SK-N-MC (cell line): ENCODE measurements around the gene PTGER4.

Experiments
- EZH2 ChIP-seq: fragments of 200-600 bp; sonication (generic); IDR thresholded peaks from one replicate; pipeline ENCODE4 v1.6.1; 2017; ENCODE audit warnings: antibody characterized with exemption
- FOXP2 ChIP-seq: optimal IDR thresholded peaks from 2 replicates; pipeline ENCODE3; 2011; ENCODE audit warnings: mild to moderate bottlenecking, moderate library complexity; ENCODE audit not compliant: insufficient read depth; ENCODE audit errors: extremely low read length, control extremely low read depth

GRCh38 chr5:40700116-40700782, 20.5 kb downstream of the PTGER4 start:
- TF ChIP-seq FOXP2 (no peak), EZH2 (no peak)
